Jurkat, Clone E6-1 (cell line): ENCODE results near the gene GAPVD1. TPM values are rescaled to one million over a fixed set of nuclear protein-coding genes. Genes with fewer than 3 reads are reported as not detected.
"Not testable (repeated sequence)": the region's sequence is repeated elsewhere in the genome, so short reads cannot be mapped to it uniquely, and the experiment has no call there.

Source experiments
- DNase-seq: peaks from one replicate; pipeline ENCODE4 v3.0.0-alpha.2; 2011; ENCODE audit warnings: low read depth, low spot score
- H3K4me3 ChIP-seq: 2 replicates; pipeline ENCODE4 v1.5.1; 2011; ENCODE audit warnings: mild to moderate bottlenecking, low read length, control low read depth, moderate library complexity
- polyA plus RNA-seq: library from polyadenylated mRNA; unstranded; fragments of >200 nt; gene quantifications from one replicate; pipeline ENCODE4 v1.2.1, GENCODE V29; 2012; ENCODE audit warnings: missing spikeins; ENCODE audit not compliant: insufficient read length, insufficient read depth

Gene GAPVD1, protein sequence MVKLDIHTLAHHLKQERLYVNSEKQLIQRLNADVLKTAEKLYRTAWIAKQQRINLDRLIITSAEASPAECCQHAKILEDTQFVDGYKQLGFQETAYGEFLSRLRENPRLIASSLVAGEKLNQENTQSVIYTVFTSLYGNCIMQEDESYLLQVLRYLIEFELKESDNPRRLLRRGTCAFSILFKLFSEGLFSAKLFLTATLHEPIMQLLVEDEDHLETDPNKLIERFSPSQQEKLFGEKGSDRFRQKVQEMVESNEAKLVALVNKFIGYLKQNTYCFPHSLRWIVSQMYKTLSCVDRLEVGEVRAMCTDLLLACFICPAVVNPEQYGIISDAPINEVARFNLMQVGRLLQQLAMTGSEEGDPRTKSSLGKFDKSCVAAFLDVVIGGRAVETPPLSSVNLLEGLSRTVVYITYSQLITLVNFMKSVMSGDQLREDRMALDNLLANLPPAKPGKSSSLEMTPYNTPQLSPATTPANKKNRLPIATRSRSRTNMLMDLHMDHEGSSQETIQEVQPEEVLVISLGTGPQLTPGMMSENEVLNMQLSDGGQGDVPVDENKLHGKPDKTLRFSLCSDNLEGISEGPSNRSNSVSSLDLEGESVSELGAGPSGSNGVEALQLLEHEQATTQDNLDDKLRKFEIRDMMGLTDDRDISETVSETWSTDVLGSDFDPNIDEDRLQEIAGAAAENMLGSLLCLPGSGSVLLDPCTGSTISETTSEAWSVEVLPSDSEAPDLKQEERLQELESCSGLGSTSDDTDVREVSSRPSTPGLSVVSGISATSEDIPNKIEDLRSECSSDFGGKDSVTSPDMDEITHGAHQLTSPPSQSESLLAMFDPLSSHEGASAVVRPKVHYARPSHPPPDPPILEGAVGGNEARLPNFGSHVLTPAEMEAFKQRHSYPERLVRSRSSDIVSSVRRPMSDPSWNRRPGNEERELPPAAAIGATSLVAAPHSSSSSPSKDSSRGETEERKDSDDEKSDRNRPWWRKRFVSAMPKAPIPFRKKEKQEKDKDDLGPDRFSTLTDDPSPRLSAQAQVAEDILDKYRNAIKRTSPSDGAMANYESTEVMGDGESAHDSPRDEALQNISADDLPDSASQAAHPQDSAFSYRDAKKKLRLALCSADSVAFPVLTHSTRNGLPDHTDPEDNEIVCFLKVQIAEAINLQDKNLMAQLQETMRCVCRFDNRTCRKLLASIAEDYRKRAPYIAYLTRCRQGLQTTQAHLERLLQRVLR (N-terminal part only)
- 18.8 TPM for polyA plus RNA-seq

DNA sequence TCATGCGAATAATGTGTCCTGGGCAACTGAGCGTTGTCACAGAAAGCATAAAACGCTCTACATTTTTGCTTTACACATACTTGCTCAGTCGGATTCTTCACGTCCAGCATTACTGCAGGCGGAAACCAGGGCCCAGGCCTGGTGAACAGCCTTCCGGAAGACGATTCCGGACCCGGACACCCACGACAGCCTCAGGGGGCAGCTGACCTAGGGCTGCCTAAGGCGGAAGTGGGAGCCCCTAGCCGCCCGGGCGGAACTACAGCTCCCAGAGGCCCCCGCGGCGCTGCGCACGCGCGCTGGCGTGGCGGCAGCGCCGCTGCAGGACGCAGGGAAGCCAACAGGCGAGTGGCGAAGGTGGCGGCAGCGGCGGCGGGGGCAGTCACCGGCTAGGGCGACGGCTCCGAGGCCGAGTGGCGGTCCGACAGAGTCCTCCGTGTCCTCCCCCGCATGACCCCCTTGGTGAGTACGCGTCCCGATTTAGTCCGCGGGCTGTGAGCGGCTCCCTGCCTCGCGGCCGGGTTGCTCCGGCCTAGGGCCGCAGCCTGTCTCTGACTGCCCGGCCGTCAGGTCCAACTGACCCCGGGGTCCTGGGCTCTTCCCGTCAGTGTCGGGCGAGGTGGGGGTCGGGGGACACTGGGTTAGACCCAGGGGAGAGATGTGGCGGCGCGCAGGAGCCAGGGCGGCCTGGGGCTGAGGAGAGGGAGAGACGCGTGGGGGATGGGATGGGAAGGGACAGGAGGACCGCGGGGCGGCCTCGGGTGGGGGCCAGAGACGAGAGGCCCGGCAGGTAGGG, at the start of gene GAPVD1:
Gene GAPVD1, plus strand, starts transcription at position 326 of the 793 bp plus-strand sequence. CDS start 37,096 bp downstream, outside the sequence.
- DNase-seq: peak; percentile 79
- peak within 1 kb of the TSS; percentile 89 for H3K4me3 ChIP-seq

DNA sequence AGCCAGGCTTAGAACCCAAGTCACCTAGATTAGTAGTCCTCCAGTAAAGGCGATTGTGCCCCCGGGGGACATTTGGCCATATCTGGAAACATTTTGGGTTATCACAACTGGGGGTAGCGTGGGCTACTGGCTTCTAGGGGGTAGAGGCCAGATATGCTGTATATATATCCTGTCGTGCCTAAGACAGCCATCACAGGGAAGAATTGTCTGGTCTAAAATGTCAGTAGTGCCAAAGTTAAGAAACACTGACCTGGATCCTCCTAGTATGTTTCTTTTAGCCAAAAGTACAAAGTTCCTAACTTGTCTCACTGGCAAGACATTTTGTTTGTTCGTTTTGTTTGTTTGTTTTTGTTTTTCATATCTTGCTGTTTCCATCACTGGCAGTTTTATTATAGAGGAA, 47.4 kb upstream of the GAPVD1 start:
- DNase-seq: no peak

DNA sequence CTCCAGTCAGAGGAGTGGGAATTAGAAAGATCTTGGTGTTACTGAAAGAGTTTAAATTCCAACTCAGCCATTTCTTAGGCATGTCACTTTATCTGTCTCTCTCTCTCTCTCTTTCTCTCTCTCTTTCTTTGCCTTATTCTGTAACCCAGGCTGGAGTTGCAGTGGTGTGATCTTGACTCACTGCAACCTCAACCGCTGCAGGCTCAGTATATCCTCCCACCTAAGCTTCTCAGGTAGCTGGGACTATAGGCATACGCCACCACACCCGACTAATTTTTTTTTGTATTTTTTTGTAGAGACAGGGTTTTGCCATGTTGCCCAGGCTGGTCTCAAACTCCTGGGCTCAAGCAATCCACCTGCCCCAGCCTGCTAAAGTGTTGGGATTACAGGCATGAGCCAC, 43.0 kb upstream of the GAPVD1 start:
- no peak for DNase-seq
- no peak overlapping the region for H3K4me3 ChIP-seq

More for the DNA sequence above, 47.4 kb upstream of the GAPVD1 start:
- H3K4me3 ChIP-seq: no peak overlapping the region

DNA sequence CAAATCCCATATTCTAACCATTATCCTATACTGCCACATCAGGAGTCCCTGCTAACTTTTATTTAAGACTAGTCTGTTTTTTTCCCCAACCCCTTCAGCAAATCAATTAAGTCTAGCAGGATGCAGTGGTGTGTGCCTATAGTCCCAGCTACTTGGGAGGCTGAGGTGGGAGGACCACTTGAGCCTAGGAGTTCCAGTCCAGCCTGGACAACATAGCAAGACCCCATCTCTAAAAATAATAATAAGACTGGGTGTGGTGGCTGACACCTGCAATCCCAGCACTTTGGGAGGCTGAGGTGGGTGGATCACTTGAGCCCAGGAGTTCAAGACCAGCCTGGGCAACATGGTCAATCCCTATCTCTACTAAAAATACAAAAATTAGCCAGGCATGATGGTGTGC, 36.8 kb upstream of the GAPVD1 start:
- H3K4me3 ChIP-seq, DNase-seq: not testable (repeated sequence)

DNA sequence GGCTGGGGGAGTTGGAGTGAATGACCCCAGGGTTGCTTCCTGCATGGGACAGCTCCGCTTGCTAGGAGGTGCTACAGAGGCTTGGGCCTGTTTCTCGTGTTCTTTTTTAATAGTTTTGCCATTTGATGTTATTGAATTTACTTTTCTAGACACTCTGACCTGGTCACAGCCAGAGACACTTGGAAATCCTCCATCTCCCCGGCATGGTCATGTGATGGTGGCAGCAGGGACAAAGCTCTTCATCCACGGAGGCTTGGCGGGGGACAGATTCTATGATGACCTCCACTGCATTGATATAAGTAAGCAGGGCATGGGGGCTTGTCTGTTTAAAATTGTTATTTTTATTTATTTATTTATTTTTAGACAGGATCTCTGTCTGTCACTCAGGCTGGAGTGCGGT, 33.9 kb upstream of the GAPVD1 start:
- DNase-seq: no peak
- no peak overlapping the region for H3K4me3 ChIP-seq

DNA sequence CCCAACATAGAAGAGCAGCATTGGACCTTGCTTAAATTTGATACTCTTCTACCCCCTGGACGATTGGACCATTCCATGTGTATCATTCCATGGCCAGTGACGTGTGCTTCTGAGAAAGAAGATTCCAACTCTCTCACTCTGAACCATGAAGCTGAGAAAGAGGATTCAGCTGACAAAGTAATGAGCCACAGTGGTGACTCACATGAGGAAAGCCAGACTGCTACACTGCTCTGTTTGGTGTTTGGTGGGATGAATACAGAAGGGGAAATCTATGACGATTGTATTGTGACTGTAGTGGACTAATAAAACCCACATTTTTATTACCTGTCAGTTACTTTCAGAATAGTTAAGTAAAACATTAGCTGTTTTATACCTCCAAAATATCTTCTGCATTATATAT, 27.9 kb upstream of the GAPVD1 start:
- H3K4me3 ChIP-seq: no peak overlapping the region
- DNase-seq: no peak

DNA sequence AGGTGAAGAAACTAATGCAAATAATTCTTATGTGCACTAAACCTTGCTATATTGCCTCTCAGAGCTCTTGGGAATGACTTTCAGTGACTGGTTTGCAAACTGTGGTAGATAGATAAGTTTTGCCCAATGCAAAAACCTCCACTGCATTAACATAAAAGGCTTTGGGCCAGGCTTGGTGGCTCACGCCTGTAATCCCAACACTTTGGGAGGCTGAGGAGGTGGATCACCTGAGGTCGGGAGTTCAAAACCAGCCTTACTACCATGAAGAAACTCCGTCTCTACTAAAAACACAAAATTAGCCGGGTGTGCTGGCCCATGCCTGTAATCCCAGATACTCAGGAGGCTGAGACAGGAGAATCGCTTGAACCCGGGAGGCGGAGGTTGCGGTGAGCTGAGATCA, 27.5 kb upstream of the GAPVD1 start:
- DNase-seq: not testable (repeated sequence)

DNA sequence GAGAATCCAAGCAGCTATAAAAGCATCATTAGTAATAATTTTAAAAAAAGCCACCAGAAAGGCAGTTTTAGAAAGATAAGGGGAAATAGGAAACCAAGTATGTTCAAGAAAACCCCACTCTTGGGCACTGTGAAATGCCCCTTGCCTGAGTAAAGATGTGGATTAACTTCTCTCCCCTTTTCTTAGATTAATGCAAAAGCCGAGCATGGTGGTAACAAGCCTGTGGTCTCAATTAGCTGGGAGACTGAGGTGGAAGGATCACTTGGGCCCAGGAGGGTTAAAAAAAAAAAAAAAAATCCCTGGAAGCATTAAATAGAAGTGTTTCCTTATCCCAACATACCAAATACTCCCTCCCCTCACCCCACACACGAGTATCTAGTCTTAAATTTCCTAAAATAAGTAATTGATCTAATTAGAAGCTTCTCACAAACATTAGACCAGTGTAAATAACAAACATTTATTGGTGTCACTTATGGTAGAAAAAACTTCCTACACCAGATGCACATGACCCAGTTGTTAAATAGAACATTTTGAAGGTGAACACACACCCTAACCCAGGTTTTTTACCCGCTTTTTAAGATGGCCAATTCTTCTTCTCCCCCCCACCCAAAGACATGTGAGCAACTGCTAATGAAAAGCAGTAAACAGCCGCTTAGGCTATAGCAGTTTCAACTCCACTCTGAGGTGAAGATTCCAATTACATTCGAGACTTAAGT, 25.7 kb upstream of the GAPVD1 start:
- no peak for DNase-seq
- no peak overlapping the region for H3K4me3 ChIP-seq

More for the DNA sequence above, 27.5 kb upstream of the GAPVD1 start:
- H3K4me3 ChIP-seq: not testable (repeated sequence)

DNA sequence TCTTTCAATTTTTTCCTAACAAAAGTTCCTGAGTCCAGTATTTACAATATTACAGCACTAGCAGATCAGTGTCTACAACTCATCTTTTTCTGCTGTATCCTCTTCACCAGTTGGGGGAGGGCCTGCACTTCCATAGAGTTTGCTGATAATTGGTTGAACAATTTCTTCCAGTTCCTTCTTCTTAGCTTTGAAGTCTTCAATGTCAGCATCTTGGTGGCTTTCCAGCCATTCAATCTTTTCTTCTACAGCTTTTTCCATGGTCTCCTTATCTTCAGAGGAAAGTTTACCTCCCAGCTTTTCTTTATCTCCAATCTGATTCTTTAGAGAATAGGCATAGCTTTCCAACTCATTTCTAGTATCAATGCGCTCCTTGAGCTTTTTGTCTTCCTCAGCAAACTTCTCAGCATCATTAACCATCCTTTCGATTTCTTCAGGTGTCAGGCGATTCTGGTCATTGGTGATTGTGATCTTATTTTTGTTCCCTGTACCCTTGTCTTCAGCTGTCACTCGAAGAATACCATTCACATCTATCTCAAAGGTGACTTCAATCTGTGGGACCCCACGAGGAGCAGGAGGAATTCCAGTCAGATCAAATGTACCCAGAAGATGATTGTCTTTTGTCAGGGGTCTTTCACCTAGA, 25.0 kb upstream of the GAPVD1 start:
- H3K4me3 ChIP-seq, DNase-seq: not testable (repeated sequence)

DNA sequence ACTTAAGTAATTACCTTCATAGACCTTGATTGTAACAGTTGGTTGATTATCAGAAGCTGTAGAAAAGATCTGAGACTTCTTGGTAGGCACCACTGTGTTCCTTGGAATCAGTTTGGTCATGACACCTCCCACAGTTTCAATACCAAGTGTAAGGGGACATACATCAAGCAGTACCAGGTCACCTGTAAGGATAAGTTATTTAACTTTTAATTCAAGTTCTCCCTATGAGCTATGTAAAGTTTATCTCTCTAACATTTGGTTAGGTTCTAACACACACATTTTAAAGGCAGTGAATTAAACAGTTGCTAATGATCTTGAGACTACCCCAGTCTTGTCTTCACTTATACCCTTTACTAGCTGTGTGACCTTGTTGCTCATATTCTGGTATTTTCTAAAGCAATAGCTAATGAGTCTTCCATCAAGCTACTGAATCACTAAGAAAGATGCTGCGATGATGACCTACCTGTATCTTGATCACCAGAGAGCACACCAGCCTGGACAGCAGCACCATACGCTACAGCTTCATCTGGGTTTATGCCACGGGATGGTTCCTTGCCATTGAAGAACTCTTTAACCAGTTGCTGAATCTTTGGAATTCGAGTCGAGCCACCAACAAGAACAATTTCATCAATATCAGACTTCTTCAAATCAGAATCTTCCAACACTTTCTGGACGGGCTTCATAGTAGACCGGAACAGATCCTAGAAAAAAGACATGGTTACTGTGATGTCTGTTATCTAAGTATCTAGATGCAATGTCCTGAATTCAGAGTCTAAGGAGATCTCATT, 23.3 kb upstream of the GAPVD1 start:
- H3K4me3 ChIP-seq: no peak overlapping the region
- DNase-seq: no peak

DNA sequence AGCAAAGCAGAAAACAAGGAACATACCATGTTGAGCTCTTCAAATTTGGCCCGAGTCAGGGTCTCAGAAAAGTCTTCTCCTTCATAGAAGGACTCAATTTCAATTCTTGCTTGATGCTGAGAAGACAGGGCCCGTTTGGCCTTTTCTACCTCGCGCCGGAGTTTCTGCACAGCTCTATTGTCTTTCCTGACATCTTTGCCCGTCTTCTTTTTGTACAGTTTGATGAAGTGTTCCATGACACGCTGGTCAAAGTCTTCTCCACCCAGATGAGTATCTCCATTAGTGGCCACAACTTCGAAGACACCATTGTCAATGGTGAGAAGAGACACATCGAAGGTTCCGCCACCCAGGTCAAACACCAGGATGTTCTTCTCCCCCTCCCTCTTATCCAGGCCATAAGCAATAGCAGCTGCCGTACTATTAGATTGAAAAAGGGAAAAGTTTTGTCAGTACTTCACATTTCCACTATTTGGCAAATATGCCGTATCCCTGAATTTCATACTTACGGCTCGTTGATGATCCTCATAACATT, 22.6 kb upstream of the GAPVD1 start:
- no peak for DNase-seq
- no peak overlapping the region for H3K4me3 ChIP-seq

DNA sequence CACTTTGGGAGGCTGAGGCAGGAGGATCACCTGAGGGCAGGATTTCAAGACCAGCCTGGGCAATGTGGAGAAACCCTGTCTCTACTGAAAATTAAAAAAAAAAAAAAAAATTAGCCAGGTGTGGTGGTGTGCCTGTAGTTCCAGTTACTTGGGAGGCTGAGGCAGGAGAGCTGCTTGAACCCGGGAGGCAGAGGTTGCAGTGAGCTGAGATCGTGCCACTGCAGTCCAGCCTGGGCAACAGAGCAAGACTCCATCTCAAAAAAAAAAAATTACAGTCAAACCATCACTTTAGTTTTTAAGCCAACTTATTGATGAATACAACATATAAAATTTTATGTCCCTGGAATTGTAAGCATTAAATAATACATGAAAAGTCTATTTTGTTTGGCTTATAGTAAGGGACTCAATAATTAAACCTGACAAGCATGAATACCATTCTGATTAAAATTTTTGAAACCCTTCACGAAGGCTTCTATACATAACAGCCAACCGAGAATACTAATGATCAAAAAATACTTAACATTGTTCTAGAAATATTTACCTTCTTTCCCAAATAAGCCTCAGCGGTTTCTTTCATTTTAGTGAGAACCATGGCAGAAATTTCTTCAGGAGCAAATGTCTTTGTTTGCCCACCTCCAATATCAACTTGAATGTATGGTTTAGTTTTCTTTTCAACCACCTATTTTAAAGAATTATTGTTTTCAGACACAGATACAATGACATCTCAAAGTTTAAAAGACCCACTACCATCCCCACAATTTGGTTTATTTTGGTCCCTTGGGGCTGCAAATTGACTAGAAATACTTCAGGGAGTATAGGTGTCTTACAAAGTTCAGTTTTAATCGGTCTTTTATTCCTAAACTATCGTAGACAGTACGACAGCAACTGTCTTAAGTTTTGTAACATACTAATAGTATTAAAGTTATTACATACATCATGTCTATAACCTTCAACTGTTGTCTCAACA, 21.7 kb upstream of the GAPVD1 start:
- DNase-seq: no peak
- peak overlapping the region; percentile 95 for H3K4me3 ChIP-seq

DNA sequence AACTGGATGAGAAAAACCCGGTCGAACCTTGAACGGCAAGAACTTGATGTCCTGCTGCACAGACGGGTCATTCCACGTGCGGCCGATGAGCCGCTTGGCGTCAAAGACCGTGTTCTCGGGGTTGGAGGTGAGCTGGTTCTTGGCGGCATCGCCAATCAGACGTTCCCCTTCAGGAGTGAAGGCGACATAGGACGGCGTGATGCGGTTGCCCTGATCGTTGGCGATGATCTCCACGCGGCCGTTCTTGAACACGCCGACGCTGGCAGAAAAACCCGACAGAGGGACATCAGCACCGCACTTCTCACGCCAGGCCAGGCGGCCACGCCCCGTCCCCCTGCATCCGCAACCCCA, 21.0 kb upstream of the GAPVD1 start:
- DNase-seq: no peak
- H3K4me3 ChIP-seq: peak overlapping the region; percentile 95

DNA sequence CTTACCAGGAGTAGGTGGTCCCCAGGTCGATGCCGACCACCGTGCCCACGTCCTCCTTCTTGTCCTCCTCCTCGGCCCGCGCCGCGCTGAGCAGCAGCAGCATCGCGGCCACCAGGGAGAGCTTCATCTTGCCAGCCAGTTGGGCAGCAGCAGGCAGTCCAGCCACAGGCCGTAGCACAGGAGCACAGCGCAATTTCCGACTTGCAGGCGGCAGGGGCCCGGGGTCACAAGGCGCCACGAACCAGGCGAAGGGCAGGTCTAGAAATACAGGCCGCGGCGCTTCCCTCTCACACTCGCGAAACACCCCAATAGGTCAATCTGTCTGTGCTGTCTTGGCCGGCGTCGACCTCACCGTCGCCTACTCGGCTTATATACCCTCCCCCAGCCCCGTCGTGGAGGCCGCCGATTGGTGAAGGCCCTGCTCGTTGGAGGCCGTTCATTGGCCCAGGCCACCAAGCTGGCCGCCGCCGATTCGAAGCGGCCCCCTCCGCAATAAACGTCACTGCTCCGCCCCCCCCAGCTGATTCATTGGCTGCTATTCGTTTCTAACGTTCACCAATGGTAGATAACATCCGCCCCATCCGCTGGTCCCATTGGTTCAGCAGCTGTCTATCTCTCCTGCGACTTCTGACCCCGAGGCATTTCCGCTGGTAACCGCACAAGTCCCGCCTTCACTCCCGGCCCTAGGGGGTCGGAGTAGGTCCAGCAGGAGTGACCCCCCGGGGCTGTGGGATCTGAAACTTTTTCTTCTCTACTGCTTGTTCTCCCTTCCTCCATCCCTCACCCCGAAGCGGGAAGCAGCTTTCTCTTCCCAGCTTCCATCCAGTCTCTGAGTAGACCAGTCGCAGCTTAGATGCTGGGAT, 20.4 kb upstream of the GAPVD1 start, which contains the start of gene HSPA5:
Gene HSPA5, minus strand, starts transcription at position 344 of the 863 bp plus-strand sequence. Its CDS starts 217 bp downstream, at position 127.
- peak; percentile 99 for DNase-seq
- peak within 1 kb of the TSS; percentile 98 for H3K4me3 ChIP-seq
